Endothelial cell of umbilical vein (primary cell): Measurements from ENCODE around the gene PPP6R1.
"Not testable (repeated sequence)": the region's sequence is repeated elsewhere in the genome, so short reads cannot be mapped to it uniquely, and the experiment has no call there.

ENCODE experiments used
- POLR2A ChIP-seq: IDR thresholded peaks from 2 replicates; pipeline ENCODE4 v1.6.1; 2012; ENCODE audit warnings: low read depth, mild to moderate bottlenecking, control low read depth, low read length
- POLR2AphosphoS5 ChIP-seq: IDR thresholded peaks from 2 replicates; pipeline ENCODE4 v1.6.1; 2012; ENCODE audit warnings: low read depth, mild to moderate bottlenecking, control low read depth, low read length, moderate library complexity; ENCODE audit not compliant: insufficient read depth

GRCh38 chr19:55202199-55202598 lies 56.6 kb downstream of the PPP6R1 start:
- not testable (repeated sequence) for TF ChIP-seq POLR2A, POLR2AphosphoS5
